A549 treated with CpdA at 1 μM for 4 hours (cell line): ENCODE data around the gene FOXD4L1. TPM values are rescaled to one million over a fixed set of nuclear protein-coding genes. Genes with fewer than 3 reads are reported as not detected.

Experiments
- total RNA-seq: library from RNA; stranded (reverse); fragments of 200-300 nt; extraction: Qiagen RNA extraction; gene quantifications from 5 replicates; pipeline ENCODE4 v1.2.3, GENCODE V29; 2022; ENCODE audit warnings: low read depth

FOXD4L1 gene
- total RNA-seq = 0.30 to 0.69 TPM (median 0.45 TPM) in 5 replicates

GRCh38 chr2:113498365-113498764, at the start of gene FOXD4L1:
Gene FOXD4L1 (plus strand): TSS chr2:113498665. CDS start chr2:113499257, 592 bp downstream.

Other genes starting within 250 kb of the FOXD4L1 start
- gene PAX8, start 219.7 kb upstream of the FOXD4L1 start, total RNA-seq = 0.64 to 1.4 TPM (median 0.78 TPM) in 5 replicates
- gene ZNG1B, start 61.0 kb upstream of the FOXD4L1 start, total RNA-seq = 38.3 to 46.0 TPM (median 43.3 TPM) in 5 replicates
- 6.1 to 10.0 TPM (median 9.1 TPM) in 5 replicates for gene RABL2A, start 128.6 kb downstream of the FOXD4L1 start, total RNA-seq